GM21737 (cell line): ENCODE measurements around the gene KCNA3.
A peak's percentile ranks its signal among the peaks of the same experiment; 100 is the strongest.
"Not testable (repeated sequence)": the region's sequence is repeated elsewhere in the genome, so short reads cannot be mapped to it uniquely, and the experiment has no call there.

Source experiments
- ATAC-seq: cut with Tn5 transposase; IDR thresholded peaks from one replicate; pipeline ENCODE4 v1.9.1; 2021; ENCODE audit warnings: mild to moderate bottlenecking, moderate library complexity; ENCODE audit not compliant: unreplicated experiment

Gene KCNA3

GRCh38 chr1:110680036-110680735 lies 5.4 kb upstream of the KCNA3 start:
- ATAC-seq = no peak

- no peak for ATAC-seq
These were observed 2.8 kb upstream of the KCNA3 start for GRCh38 chr1:110677526-110677925.

GRCh38 chr1:110676970-110677369 lies 2.2 kb upstream of the KCNA3 start:
- no peak for ATAC-seq

GRCh38 chr1:110675060-110675791 lies 486 bp upstream of the KCNA3 start:
- ATAC-seq = no peak

DNA sequence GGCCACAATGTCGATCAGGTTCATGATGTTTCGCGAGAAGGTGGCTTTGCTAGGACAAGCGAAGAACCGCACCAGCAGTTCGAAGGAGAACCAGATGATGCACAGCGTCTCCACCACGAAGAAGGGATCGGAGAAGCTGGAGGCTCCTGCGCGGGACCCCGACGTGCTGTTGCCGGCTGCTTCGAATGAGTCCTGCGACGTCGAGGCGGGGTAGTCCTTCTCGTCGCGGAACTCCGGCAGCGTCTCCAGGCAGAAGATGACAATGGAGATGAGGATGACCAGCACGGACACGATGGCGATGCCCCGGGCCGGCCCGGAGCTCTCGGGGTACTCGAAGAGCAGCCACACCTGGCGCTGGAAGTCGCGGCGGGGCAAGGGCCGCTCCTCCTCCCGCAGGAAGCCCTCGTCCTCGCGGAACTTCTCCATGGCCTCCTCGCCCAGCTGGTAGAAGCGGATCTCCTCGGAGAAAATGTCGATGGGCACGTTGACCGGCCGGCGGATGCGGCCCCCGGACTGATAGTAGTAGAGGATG lies 869 bp downstream of the KCNA3 start:
- ATAC-seq = no peak

- ATAC-seq = no peak
These were observed 1.5 kb downstream of the KCNA3 start for GRCh38 chr1:110673197-110673701.

DNA sequence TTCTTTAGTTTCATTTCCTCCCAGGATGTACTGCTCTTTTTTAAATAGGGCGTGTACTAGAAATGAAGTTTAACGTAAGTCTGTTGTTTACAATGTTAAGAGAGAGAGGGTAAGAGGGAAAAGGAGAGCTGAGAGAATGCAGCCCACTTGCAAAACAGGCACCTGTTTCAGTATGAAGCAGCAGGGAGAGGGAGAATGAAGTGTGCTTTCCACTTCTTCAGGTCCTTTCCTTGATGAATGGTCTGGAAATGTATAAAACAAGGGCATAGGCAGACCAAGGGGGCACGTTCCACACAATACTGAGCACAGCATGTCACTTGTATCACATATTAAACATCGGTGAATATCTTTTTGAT lies 2.0 kb downstream of the KCNA3 start:
- peak; percentile 44 for ATAC-seq

- no peak for ATAC-seq
These were observed 2.6 kb downstream of the KCNA3 start for GRCh38 chr1:110672001-110672752.

DNA sequence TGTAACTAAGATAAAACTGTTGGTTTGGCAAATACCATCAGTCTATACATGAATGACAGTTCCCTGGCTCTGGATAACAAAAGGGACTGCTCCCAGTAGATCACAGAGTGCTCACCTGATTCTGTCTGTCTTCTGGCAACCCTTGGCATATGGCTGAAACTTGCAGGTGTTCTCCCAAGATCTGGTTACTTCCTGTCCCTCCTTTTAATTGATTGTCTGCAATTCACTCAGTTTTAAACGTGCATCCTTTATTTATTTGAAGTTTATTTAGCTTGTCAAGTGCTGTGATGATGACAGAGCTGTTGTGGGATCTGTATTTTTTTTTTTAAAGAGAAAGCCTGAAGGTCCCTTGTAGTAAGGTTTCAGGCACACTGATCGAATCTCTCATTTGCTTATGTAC lies 3.4 kb downstream of the KCNA3 start:
- ATAC-seq = no peak

- ATAC-seq = no peak
These were observed 6.2 kb downstream of the KCNA3 start for GRCh38 chr1:110668549-110668948.

- no peak for ATAC-seq
These were observed 7.0 kb downstream of the KCNA3 start for GRCh38 chr1:110667776-110668175.

DNA sequence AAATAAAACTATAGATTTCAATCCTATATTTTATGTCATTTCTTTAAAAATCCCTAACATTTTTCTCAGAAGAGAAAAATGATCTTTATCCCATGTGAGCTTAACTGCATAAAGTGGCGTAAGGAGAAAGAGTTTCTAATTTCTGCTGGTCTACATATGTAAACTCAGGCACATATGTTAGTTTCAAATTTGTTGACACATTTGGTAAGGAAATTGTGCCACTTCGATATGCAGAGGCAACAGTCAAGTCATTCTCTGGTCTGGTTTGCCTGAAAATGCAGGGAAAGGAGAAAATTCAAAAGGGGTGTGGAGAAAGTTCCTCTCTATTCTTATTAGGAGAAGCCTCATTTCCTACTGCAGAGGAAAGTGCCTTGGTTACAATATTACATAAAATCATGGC lies 11.5 kb downstream of the KCNA3 start:
- ATAC-seq = no peak

DNA sequence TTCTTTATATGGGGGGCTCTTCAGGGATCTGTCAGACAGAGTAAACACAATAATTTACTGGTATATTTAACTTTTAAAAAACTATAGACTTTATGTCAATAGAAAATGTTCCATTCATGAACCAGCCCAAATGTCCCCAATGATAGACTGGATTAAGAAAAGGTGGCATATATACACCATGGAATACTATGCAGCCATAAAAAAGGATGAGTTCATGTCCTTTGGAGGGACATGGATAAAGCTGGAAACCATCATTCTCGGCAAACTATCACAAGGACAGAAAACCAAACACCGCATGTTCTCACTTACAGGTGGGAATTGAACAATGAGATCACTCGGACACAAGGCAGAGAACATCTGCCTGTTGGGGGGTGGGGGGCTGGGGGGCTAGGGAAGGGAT lies 15.2 kb downstream of the KCNA3 start:
- ATAC-seq = not testable (repeated sequence)

DNA sequence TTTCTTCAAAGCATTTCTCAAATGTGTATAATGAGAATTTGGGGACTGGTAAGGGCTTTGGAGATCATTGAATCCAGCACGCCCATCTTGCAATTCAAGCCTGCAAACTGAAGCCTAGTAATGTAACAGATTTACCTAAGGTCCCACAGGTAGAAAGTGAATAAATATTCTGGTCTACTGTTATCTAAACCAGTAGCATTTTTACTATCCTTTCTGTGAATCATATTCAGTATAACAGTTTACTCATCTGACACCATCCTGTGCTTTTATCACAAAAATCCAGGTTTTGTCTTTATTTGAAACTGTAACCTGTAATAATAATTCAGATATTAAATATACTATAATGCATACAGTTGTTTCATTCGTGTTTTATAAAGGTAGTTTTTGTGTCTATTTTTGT lies 17.4 kb downstream of the KCNA3 start:
- no peak for ATAC-seq

GRCh38 chr1:110650609-110651008 lies 24.1 kb downstream of the KCNA3 start:
- ATAC-seq = no peak

DNA sequence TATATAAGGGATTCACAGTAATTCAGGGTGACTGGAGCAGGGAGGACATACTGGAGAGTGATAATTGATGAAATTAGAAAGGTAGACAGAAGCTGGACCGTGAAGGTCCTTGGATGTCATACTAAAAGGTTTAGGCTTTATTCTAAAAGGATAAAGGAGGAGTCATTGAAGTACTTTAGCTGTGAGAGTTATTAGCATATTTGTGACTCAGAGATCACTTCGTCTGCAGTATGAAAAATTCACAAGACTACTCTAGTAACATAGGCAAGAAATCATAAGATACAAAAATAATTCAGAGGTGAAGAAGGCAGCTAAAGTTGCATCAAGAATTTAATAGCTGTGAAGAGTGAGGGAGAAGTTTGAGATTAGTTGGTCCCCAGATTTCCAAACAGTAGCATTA lies 26.3 kb downstream of the KCNA3 start:
- ATAC-seq = no peak

DNA sequence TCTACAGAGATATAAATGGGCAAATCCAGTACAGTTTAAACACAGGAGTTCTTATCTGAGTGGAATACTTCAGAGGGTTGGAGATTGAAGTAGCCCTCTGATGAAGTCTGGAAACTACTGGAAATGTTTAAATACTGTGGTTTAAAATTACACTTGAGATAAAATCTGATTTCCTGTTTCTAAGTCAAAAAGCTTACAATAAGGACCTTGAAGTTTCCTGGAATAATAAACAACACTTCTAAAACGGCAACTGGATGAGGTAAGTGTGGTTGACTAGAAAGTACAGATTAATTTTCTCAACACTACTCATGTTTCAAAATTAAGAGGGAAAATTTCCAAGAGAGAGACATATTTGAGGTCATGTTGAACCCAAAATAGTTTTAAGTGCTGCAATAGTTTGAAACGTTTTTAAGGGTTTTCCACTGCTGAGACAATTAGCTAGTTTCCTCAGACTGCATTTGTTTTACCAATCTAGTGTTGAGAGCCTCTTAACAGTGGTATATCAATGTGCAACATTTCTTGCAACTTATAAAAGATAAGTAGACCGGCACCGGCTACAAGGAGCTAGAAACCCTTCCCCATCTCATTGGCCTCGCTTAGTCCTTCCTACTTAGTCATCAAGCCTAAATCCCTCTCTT lies 27.4 kb downstream of the KCNA3 start:
- no peak for ATAC-seq

- no peak for ATAC-seq
These were observed 28.7 kb downstream of the KCNA3 start for GRCh38 chr1:110645821-110646735.

GRCh38 chr1:110645211-110645610 lies 29.5 kb downstream of the KCNA3 start:
- ATAC-seq = no peak

DNA sequence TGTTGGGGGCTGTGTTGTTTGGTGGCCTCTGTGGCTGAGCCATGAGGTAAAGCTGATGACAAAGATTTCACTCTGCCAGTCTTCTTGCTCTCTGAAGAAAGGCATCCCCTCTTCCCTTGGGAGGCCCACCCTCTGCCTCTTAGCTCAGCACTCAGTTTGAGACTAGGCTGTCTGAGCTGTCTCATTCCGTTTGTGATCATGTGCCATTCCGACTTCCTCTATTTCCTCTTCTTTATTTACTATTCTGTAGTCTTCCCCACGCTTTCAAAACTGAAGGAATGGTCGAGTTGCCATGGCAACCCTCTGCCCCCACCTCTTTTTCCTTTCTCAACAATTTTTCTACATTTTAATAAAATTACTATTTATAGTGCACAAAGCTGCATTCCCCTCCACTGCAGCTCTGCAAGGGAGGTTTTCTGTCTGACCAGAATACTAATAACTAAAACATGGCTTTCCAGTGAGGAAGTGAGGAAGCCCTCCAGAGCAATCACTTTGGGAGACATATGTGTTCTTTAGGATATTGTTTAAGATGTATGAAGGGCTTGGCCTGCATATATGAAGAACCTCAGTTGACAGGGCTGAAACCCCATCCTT lies 30.8 kb downstream of the KCNA3 start:
- ATAC-seq = no peak
